ENCODE results near the gene COL15A1.

COL15A1 gene

DNA sequence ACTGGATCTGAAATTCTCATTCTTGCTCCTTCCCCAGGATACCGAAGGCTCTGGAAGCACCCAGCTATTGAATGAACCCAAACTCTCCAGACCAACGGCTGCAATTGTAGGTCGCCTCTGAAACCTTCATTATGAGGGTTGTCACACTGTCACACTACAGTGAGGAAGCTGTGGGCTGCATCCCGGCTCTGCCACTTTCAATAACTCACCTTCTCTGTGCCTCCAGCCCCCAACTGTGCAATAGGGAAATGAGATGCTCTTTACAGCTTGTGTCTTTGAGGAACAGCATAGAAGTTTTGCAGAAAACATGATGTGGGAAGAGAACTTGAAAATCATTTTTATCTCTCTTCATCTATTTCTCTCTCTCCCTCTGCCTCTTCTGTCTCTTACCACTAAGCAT, 91.6 kb downstream of the COL15A1 start:
- DNase-seq = no peak

DNA sequence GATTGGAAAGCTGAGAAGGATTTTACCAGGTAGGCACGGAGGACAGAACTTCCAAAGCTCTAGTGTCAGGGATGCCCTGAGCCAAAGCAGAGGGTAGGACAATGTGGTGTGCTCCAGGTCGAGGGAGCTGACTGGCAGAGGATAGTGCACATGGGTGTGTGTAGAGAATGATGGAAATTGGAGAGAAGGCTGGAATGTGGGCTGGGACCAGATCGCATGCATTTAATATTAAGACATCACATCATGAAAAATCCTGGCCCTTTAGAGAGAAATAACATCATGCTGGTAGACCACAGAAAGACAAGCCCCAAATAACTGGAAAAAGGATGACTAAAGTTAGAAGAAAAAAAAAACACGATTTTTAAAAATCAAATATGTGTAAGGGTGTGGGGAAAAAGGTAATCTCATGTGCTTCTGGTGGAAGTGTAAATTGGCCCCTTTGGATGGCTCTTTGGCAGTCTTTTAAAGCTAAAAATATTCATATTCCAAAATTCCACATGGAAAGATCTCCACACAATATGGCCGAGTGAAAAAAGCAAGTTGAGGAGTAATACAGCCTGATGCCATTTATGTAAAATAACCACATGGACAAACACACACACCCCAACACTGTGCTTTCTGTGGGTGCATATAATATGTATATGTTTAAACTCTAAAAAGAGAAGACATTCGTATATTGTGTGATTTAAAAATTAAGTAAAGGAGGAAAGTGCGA, 94.2 kb downstream of the COL15A1 start:
- no peak for DNase-seq

- no peak for DNase-seq
These were observed 94.7 kb downstream of the COL15A1 start for GRCh38 chr9:99038484-99038820.

- peak in 1 of 51 donors; percentile 4 for DNase-seq
These were observed 95.9 kb downstream of the COL15A1 start for GRCh38 chr9:99039505-99040182.

DNA sequence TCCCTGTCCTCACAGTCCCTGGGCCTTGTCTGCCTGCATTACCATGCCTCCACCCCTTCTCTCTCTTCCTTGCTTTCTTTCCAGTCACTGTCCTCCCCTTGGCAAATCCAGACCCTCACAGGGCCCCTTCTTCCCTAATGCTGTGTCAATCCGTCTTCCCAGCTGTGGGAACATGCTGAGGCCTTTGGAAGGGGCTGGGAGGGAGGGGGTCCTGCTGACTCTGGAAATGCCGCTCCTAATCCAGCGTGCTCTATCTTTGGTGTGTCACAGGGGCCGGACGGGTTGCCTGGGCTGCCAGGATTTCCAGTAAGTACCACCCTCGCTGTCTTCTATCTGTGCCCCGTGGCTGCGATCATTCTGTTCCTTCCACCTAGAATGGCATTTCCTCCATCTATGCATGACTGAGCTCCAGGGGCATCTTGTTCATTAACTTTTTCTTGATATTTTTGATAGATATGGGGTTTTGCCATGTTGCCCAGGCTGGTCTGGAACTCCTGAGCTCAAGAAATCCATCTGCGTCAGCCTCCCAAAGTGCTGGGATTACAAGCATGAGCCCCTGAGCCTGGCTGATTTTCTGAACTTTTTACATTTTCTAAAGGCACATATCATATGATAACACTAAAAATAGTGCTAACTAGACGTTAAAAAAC, 96.7 kb downstream of the COL15A1 start:
- no peak for DNase-seq

- peak in 1 of 51 donors; percentile 14 for DNase-seq
These were observed 97.3 kb downstream of the COL15A1 start for GRCh38 chr9:99040911-99041582.

DNA sequence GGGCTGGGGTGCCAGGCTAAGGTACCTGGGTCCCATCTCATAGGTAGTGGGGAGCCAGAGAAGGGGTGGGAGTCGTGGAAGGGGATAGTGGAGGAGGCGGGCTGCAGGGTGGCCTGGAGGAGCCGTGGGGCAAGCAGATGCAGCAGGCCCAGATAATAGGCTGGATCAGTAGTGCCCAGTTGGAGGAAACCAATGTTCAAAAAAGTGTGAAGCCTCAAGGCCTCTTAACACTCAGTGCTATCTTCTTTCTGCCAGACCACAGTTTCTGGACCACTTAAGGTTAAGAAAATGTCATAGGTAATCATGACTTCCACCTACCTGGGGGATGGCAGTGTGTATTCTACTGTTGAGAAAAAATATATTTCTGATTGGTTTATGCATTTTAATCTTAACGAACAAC, 97.9 kb downstream of the COL15A1 start:
- DNase-seq = no peak

GRCh38 chr9:99042620-99043019, 98.9 kb downstream of the COL15A1 start:
- no peak for DNase-seq

GRCh38 chr9:99044827-99045226, 101.1 kb downstream of the COL15A1 start:
- no peak for DNase-seq

- no peak for DNase-seq
These were observed 102.4 kb downstream of the COL15A1 start for GRCh38 chr9:99046068-99046467.

DNA sequence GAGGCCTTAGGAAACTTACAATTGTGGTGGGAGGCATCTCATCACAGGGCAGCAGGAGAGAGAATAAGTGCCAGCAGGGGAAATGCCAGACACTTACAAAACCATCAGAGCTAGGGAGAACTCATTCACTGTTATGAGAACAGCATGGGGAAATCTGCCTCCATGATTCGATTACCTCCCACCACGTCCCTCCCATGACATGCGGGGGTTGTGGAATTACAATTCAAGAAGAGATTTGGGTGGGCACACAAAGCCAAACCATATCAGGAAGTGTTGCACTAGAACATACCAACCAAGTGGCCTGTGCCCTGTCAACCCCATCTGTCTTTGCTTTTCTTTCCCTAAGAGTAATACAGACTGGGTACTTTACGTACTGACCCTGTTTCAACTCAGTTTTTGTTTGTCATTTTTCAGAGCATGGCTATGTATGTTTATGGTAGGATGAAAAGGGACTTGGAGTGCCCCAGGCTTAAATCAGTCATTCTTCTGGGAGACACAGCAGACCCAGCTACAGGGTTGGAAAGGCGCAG, 102.9 kb downstream of the COL15A1 start:
- DNase-seq = no peak

DNA sequence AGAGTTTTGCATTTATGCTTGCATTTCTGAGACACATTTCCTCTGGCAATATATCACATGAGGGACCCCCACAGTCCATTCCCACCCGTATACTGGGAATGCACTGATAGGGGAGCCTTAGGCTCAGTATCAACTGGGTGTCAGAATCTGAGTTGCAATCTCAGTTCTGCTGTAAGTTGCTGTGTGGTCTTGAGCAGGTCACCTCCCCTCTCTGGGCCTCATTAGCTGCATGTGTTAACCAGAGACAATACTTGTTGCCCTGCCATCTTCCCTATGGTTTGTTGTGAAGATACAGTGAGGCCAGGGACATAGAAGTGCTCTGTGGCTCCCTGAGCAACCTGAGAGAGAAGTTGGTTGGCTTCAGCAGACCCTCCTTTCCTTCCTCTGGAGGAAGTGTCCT, 105.5 kb downstream of the COL15A1 start:
- no peak for DNase-seq

DNA sequence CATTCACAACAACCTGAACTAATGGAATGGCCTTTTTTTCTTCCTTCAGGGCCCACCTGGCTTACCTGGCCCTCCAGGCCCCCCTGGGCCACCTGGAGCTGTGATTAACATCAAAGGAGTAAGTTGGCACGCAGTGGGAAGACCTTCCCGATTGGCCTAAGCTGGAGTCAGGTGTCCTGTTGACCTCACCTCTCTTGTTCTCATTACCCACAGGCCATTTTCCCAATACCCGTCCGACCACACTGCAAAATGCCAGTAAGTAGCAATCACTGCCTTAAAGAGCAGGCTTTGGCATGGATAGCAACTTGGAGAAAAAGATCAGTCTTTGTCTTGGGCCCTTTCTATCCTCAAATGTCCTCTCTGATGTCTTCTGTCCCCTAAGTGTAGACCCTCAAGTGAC, 105.9 kb downstream of the COL15A1 start:
- DNase-seq = no peak

GRCh38 chr9:99050292-99050911, 106.7 kb downstream of the COL15A1 start:
- no peak for DNase-seq

DNA sequence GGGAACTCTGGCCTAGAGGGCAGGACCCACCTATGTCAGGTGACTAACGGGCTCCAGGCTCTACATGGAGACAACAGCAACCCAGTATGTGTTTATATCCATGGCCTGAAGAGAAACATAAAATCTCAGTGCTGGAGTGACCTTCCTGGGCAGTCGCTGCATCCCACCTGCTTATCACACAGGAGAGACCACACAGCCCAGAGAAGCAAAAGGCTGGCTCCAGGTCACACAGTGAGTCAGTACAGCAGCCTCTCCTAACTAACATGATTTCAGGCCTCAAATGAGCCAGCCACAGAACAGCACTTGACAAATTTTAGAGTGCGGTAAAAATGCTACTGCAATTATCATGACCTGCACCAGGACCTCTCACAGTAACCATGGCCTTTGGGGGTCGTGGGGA, 107.2 kb downstream of the COL15A1 start:
- DNase-seq = no peak

DNA sequence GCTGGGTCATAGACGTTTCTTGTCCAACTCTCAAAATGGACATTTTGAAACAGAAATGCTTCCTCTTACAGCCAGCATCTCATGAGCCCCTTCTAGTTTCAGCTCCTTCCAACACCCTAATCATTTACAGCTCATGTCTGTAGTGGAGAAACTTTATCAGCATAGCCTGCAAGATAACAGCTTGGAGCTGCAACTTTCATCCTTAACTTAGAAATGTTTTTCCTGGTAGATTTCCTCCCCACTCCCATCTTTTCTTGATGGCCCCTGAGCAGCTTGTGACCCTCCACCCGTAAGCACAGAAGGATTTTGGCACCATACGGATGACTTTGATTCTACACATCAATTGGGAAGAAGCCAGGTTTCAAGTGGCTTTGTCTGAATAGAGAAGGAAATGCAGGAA, 107.7 kb downstream of the COL15A1 start:
- no peak for DNase-seq

GRCh38 chr9:99051851-99052250, 108.1 kb downstream of the COL15A1 start:
- DNase-seq = no peak

- DNase-seq = no peak
These were observed 109.4 kb downstream of the COL15A1 start for GRCh38 chr9:99052815-99053715.

- no peak for DNase-seq
These were observed 110.9 kb downstream of the COL15A1 start for GRCh38 chr9:99054581-99054980.

DNA sequence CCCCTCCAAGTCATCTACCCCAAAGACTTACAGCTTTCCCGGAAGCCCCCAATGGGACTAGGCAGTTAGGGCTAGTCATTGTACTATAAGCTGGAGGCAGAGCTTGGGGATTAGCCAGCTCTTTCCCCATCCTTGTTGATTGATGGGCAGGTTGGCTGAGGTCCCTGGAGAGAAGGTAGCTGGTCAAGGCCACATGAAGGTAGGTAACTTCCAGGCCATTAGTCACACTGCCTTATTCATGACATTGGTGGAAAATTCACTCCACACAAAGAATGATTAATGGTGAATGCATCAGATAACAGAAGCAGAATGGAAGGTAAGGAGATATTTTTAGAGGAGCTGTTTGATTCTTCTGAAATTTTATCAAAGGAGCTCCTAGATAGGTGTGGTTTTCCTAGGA, 111.7 kb downstream of the COL15A1 start:
- DNase-seq = no peak

GRCh38 chr9:99056186-99056585, 112.5 kb downstream of the COL15A1 start:
- no peak for DNase-seq
